HEK293 (cell line): Measurements from ENCODE around the gene MYOM3.

Source experiments
- AEBP2 ChIP-seq: fragments of 450-650 bp; formaldehyde crosslinking; IDR thresholded peaks from 2 replicates; pipeline ENCODE4 v1.5.1; 2016; ENCODE audit warnings: missing biosample characterization, missing genetic modification characterization, borderline replicate concordance
- CTCF ChIP-seq: fragments of 450-650 bp; formaldehyde crosslinking; IDR thresholded peaks from 2 replicates; pipeline ENCODE4 v1.5.1; 2016; ENCODE audit warnings: missing biosample characterization, missing genetic modification characterization
- HOXA7 ChIP-seq: sonication (generic); formaldehyde crosslinking; IDR thresholded peaks from 2 replicates; pipeline ENCODE4 v1.8.1; 2022; ENCODE audit warnings: missing genetic modification reagents, borderline replicate concordance
- SETDB1 ChIP-seq: IDR thresholded peaks from one replicate; pipeline ENCODE4 v1.6.1; 2017; ENCODE audit warnings: mild to moderate bottlenecking, low read length, moderate library complexity, mixed read lengths; ENCODE audit not compliant: insufficient read length
- ZBTB21 ChIP-seq: fragments of 450-650 bp; formaldehyde crosslinking; IDR thresholded peaks from 2 replicates; pipeline ENCODE4 v1.5.1; 2017; ENCODE audit warnings: missing biosample characterization, missing genetic modification characterization
- ZBTB44 ChIP-seq: fragments of 450-650 bp; IDR thresholded peaks from 2 replicates; pipeline ENCODE4 v1.5.1; 2018; ENCODE audit warnings: missing biosample characterization, mild to moderate bottlenecking, missing genetic modification characterization
- ZFP37 ChIP-seq: fragments of 450-650 bp; formaldehyde crosslinking; IDR thresholded peaks from 2 replicates; pipeline ENCODE4 v1.5.1; 2016; ENCODE audit warnings: missing biosample characterization, missing genetic modification characterization
- ZNF121 ChIP-seq: fragments of 450-650 bp; formaldehyde crosslinking; IDR thresholded peaks from 2 replicates; pipeline ENCODE4 v1.5.1; 2016; ENCODE audit warnings: missing biosample characterization, missing genetic modification characterization
- ZNF146 ChIP-seq: fragments of 450-650 bp; formaldehyde crosslinking; IDR thresholded peaks from 2 replicates; pipeline ENCODE4 v1.5.1; 2016; ENCODE audit warnings: missing biosample characterization, missing genetic modification characterization
- ZNF2 ChIP-seq: fragments of 450-650 bp; formaldehyde crosslinking; IDR thresholded peaks from 2 replicates; pipeline ENCODE4 v1.5.1; 2016; ENCODE audit warnings: missing biosample characterization, missing genetic modification characterization
- ZNF274 ChIP-seq, 2 experiments: fragments of 200-500 bp in 1 of 2; fragments of 450-650 bp in 1 of 2; sonication (Bioruptor generic) in 1 of 2; formaldehyde crosslinking in 1 of 2; IDR thresholded peaks; 2 replicates each; pipeline versions ENCODE4 v1.5.1 to v1.6.1; 2014 to 2016; ENCODE audit warnings: borderline replicate concordance in 1 of 2, inconsistent platforms in 1 of 2, low read length in 1 of 2, missing biosample characterization in 1 of 2, missing genetic modification characterization in 1 of 2
- ZNF514 ChIP-seq: fragments of 450-650 bp; formaldehyde crosslinking; IDR thresholded peaks from 2 replicates; pipeline ENCODE4 v1.5.1; 2016; ENCODE audit warnings: missing biosample characterization, missing genetic modification characterization
- ZNF561 ChIP-seq: fragments of 450-650 bp; IDR thresholded peaks from 2 replicates; pipeline ENCODE4 v1.5.1; 2018; ENCODE audit warnings: missing biosample characterization, missing genetic modification characterization, borderline replicate concordance
- ZSCAN16 ChIP-seq: fragments of 450-650 bp; formaldehyde crosslinking; IDR thresholded peaks from 2 replicates; pipeline ENCODE4 v1.5.1; 2016; ENCODE audit warnings: missing biosample characterization, missing genetic modification characterization

GRCh38 chr1:24086466-24086865, 25.5 kb downstream of the MYOM3 start:
- TF ChIP-seq ZNF561 (no peak), AEBP2 (tag by site-specific recombination) (no peak), ZNF274 (IDR thresholded peaks at IDR 0.05; ENCODE audit: low read length) (no peak), ZNF274 (tag by site-specific recombination; IDR thresholded peaks at IDR 0.05; ENCODE audit: borderline replicate concordance) (no peak), HOXA7 (CRISPR knock-in tag) (no peak), CTCF (tag by site-specific recombination) (no peak), ZNF121 (no peak), ZBTB21 (tag by site-specific recombination) (no peak), ZNF2 (no peak), ZBTB44 (tag by site-specific recombination) (no peak), SETDB1 (no peak), ZFP37 (no peak), ZNF514 (tag by site-specific recombination) (no peak), ZSCAN16 (no peak), ZNF146 (tag by site-specific recombination) (no peak)
